HEK293 (cell line): ENCODE results near the gene RAB5A.

Experiments used
- MEIS1 ChIP-seq: sonication (generic); formaldehyde crosslinking; IDR thresholded peaks from 2 replicates; pipeline ENCODE4 v1.8.1; 2022; ENCODE audit warnings: missing genetic modification reagents, mild to moderate bottlenecking, borderline replicate concordance
- MYNN ChIP-seq: fragments of 450-650 bp; formaldehyde crosslinking; IDR thresholded peaks from 2 replicates; pipeline ENCODE4 v1.5.1; 2016; ENCODE audit warnings: missing biosample characterization, missing genetic modification characterization, borderline replicate concordance
- RBAK ChIP-seq: fragments of 450-650 bp; formaldehyde crosslinking; IDR thresholded peaks from 2 replicates; pipeline ENCODE4 v1.5.1; 2016; ENCODE audit warnings: missing biosample characterization, missing genetic modification characterization
- ZBTB20 ChIP-seq: fragments of 450-650 bp; formaldehyde crosslinking; IDR thresholded peaks from 2 replicates; pipeline ENCODE4 v1.5.1; 2016; ENCODE audit warnings: missing biosample characterization, missing genetic modification characterization
- ZBTB48 ChIP-seq: fragments of 450-650 bp; formaldehyde crosslinking; IDR thresholded peaks from 2 replicates; pipeline ENCODE4 v1.5.1; 2016; ENCODE audit warnings: missing biosample characterization, missing genetic modification characterization
- ZNF133 ChIP-seq: fragments of 450-650 bp; formaldehyde crosslinking; IDR thresholded peaks from 2 replicates; pipeline ENCODE4 v1.5.1; 2016; ENCODE audit warnings: missing biosample characterization, missing genetic modification characterization
- ZNF223 ChIP-seq: fragments of 450-650 bp; formaldehyde crosslinking; IDR thresholded peaks from 2 replicates; pipeline ENCODE4 v1.5.1; 2016; ENCODE audit warnings: missing biosample characterization, missing genetic modification characterization
- ZNF266 ChIP-seq: fragments of 450-650 bp; formaldehyde crosslinking; IDR thresholded peaks from 2 replicates; pipeline ENCODE4 v1.5.1; 2016; ENCODE audit warnings: missing biosample characterization, missing genetic modification characterization, low read depth
- ZNF366 ChIP-seq: fragments of 450-650 bp; formaldehyde crosslinking; conservative IDR thresholded peaks from 2 replicates; pipeline ENCODE4 v1.5.1; 2016; ENCODE audit warnings: missing biosample characterization, missing genetic modification characterization
- ZNF510 ChIP-seq: fragments of 450-650 bp; formaldehyde crosslinking; IDR thresholded peaks from 2 replicates; pipeline ENCODE4 v1.5.1; 2018; ENCODE audit warnings: mild to moderate bottlenecking, missing genetic modification characterization, missing biosample characterization; ENCODE audit not compliant: insufficient replicate concordance
- ZNF623 ChIP-seq: fragments of 450-650 bp; formaldehyde crosslinking; IDR thresholded peaks from 2 replicates; pipeline ENCODE4 v1.5.1; 2016; ENCODE audit warnings: missing biosample characterization, missing genetic modification characterization
- ZNF629 ChIP-seq: fragments of 450-650 bp; formaldehyde crosslinking; IDR thresholded peaks from 2 replicates; pipeline ENCODE4 v1.5.1; 2017; ENCODE audit warnings: missing biosample characterization, missing genetic modification characterization
- ZNF670 ChIP-seq: fragments of 450-650 bp; formaldehyde crosslinking; IDR thresholded peaks from 2 replicates; pipeline ENCODE4 v1.5.1; 2016; ENCODE audit warnings: missing biosample characterization, missing genetic modification characterization, low read depth
- ZNF707 ChIP-seq: fragments of 450-650 bp; formaldehyde crosslinking; IDR thresholded peaks from 2 replicates; pipeline ENCODE4 v1.5.1; 2016; ENCODE audit warnings: missing biosample characterization, missing genetic modification characterization
- ZNF747 ChIP-seq: fragments of 450-650 bp; formaldehyde crosslinking; IDR thresholded peaks from 2 replicates; pipeline ENCODE4 v1.5.1; 2016; ENCODE audit warnings: missing biosample characterization, missing genetic modification characterization
- ZNF785 ChIP-seq: fragments of 450-650 bp; formaldehyde crosslinking; IDR thresholded peaks from 2 replicates; pipeline ENCODE4 v1.5.1; 2016; ENCODE audit warnings: missing biosample characterization, missing genetic modification characterization
- ZNF837 ChIP-seq: fragments of 450-650 bp; formaldehyde crosslinking; IDR thresholded peaks from 2 replicates; pipeline ENCODE4 v1.5.1; 2016; ENCODE audit warnings: missing biosample characterization, missing genetic modification characterization
- ZSCAN30 ChIP-seq: fragments of 450-650 bp; IDR thresholded peaks from 2 replicates; pipeline ENCODE4 v1.5.1; 2018; ENCODE audit warnings: missing biosample characterization, mild to moderate bottlenecking, missing genetic modification characterization, moderate library complexity
- TF ChIP-seq, protein P1 (sequence below): fragments of 450-650 bp; formaldehyde crosslinking; IDR thresholded peaks from 2 replicates; pipeline ENCODE4 v1.5.1; 2016; ENCODE audit warnings: missing biosample characterization, missing genetic modification characterization
- TF ChIP-seq, protein P2 (sequence below): IDR thresholded peaks from 2 replicates; pipeline ENCODE4 v1.6.1; 2011; ENCODE audit warnings: mild to moderate bottlenecking, low read depth, low read length, borderline replicate concordance
- TF ChIP-seq, protein P3 (sequence below): fragments of 450-650 bp; formaldehyde crosslinking; IDR thresholded peaks from 2 replicates; pipeline ENCODE4 v1.5.1; 2016; ENCODE audit warnings: missing biosample characterization, missing genetic modification characterization, borderline replicate concordance
- TF ChIP-seq, protein P4 (sequence below): fragments of 450-650 bp; formaldehyde crosslinking; IDR thresholded peaks from 2 replicates; pipeline ENCODE4 v1.5.1; 2016; ENCODE audit warnings: missing biosample characterization, missing genetic modification characterization
- TF ChIP-seq, protein P5 (sequence below): fragments of 450-650 bp; formaldehyde crosslinking; conservative IDR thresholded peaks from 2 replicates; pipeline ENCODE4 v1.5.1; 2016; ENCODE audit warnings: low read depth, missing biosample characterization, missing genetic modification characterization
- TF ChIP-seq, protein P6 (sequence below): fragments of 450-650 bp; formaldehyde crosslinking; IDR thresholded peaks from 2 replicates; pipeline ENCODE4 v1.5.1; 2017; ENCODE audit warnings: missing biosample characterization, mild to moderate bottlenecking, missing genetic modification characterization, moderate library complexity
- TF ChIP-seq, protein P7 (sequence below): fragments of 450-650 bp; formaldehyde crosslinking; IDR thresholded peaks from 2 replicates; pipeline ENCODE4 v1.5.1; 2017; ENCODE audit warnings: missing biosample characterization, missing genetic modification characterization

The RAB5A gene

DNA sequence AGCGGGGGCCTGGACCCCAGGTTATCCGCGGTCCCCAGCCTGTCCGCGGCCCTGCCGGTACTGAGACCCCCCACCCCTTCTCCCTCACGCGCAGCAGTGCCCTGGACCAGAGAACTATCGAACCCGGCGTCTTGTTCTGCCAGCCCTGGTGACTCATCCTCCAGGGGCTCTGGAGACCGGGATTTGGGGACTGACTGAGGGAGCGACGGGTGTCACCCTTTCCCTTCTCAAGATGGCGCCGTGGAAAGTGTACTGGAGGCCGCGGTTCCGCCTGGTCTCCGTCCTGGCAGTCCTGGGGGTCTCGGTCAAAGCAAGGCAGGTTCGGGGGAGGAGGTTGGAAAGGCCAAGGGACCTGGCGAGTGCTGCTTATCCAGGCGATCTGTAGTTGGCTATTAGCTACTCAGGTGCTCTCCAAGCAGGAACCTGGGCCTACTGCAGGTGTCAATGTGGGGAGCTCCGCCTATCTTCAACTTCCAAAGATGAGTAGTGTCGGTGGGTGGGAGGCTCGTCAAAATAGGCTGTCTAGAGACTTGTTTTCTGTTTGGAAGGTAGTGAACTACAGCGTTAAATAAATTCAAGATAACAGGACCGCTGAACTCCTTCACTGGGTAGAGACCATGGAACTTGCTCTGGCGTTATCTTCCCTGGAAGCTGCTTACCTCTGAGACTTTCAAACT lies 790 bp downstream of the RAB5A start (continued):
- TF ChIP-seq, protein P1, sequence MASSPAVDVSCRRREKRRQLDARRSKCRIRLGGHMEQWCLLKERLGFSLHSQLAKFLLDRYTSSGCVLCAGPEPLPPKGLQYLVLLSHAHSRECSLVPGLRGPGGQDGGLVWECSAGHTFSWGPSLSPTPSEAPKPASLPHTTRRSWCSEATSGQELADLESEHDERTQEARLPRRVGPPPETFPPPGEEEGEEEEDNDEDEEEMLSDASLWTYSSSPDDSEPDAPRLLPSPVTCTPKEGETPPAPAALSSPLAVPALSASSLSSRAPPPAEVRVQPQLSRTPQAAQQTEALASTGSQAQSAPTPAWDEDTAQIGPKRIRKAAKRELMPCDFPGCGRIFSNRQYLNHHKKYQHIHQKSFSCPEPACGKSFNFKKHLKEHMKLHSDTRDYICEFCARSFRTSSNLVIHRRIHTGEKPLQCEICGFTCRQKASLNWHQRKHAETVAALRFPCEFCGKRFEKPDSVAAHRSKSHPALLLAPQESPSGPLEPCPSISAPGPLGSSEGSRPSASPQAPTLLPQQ (tag by site-specific recombination), result no peak
- TF ChIP-seq ZNF266 (no peak), ZNF785 (tag by site-specific recombination) (no peak), ZNF837 (tag by site-specific recombination) (no peak), ZBTB48 (tag by site-specific recombination) (peak; percentile 77), ZSCAN30 (peak; percentile 77), ZNF747 (tag by site-specific recombination) (no peak), ZBTB20 (tag by site-specific recombination) (peak; percentile 85), ZNF623 (tag by site-specific recombination) (no peak; the same call in 1 of the 2 replicates), ZNF366 (tag by site-specific recombination) (0 out of 2 replicates have a peak, but pooled peaks have one; percentile 19), ZNF670 (tag by site-specific recombination) (no peak), ZNF707 (tag by site-specific recombination) (no peak; the same call in 1 of the 2 replicates), ZNF133 (tag by site-specific recombination) (no peak), ZNF510 (no peak), MEIS1 (CRISPR knock-in tag) (no peak), MYNN (tag by site-specific recombination) (no peak), ZNF223 (tag by site-specific recombination) (peak; percentile 6; the same call in 1 of the 2 replicates), ZNF629 (no peak), RBAK (tag by site-specific recombination) (no peak)
- TF ChIP-seq, protein P2, sequence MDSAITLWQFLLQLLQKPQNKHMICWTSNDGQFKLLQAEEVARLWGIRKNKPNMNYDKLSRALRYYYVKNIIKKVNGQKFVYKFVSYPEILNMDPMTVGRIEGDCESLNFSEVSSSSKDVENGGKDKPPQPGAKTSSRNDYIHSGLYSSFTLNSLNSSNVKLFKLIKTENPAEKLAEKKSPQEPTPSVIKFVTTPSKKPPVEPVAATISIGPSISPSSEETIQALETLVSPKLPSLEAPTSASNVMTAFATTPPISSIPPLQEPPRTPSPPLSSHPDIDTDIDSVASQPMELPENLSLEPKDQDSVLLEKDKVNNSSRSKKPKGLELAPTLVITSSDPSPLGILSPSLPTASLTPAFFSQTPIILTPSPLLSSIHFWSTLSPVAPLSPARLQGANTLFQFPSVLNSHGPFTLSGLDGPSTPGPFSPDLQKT, result no peak
- TF ChIP-seq, protein P3, sequence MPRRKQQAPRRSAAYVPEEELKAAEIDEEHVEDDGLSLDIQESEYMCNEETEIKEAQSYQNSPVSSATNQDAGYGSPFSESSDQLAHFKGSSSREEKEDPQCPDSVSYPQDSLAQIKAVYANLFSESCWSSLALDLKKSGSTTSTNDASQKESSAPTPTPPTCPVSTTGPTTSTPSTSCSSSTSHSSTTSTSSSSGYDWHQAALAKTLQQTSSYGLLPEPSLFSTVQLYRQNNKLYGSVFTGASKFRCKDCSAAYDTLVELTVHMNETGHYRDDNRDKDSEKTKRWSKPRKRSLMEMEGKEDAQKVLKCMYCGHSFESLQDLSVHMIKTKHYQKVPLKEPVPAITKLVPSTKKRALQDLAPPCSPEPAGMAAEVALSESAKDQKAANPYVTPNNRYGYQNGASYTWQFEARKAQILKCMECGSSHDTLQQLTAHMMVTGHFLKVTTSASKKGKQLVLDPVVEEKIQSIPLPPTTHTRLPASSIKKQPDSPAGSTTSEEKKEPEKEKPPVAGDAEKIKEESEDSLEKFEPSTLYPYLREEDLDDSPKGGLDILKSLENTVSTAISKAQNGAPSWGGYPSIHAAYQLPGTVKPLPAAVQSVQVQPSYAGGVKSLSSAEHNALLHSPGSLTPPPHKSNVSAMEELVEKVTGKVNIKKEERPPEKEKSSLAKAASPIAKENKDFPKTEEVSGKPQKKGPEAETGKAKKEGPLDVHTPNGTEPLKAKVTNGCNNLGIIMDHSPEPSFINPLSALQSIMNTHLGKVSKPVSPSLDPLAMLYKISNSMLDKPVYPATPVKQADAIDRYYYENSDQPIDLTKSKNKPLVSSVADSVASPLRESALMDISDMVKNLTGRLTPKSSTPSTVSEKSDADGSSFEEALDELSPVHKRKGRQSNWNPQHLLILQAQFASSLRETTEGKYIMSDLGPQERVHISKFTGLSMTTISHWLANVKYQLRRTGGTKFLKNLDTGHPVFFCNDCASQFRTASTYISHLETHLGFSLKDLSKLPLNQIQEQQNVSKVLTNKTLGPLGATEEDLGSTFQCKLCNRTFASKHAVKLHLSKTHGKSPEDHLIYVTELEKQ (tag by site-specific recombination), result no peak
- TF ChIP-seq, protein P4, sequence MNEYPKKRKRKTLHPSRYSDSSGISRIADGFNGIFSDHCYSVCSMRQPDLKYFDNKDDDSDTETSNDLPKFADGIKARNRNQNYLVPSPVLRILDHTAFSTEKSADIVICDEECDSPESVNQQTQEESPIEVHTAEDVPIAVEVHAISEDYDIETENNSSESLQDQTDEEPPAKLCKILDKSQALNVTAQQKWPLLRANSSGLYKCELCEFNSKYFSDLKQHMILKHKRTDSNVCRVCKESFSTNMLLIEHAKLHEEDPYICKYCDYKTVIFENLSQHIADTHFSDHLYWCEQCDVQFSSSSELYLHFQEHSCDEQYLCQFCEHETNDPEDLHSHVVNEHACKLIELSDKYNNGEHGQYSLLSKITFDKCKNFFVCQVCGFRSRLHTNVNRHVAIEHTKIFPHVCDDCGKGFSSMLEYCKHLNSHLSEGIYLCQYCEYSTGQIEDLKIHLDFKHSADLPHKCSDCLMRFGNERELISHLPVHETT (tag by site-specific recombination), result no peak
- TF ChIP-seq, protein P5, sequence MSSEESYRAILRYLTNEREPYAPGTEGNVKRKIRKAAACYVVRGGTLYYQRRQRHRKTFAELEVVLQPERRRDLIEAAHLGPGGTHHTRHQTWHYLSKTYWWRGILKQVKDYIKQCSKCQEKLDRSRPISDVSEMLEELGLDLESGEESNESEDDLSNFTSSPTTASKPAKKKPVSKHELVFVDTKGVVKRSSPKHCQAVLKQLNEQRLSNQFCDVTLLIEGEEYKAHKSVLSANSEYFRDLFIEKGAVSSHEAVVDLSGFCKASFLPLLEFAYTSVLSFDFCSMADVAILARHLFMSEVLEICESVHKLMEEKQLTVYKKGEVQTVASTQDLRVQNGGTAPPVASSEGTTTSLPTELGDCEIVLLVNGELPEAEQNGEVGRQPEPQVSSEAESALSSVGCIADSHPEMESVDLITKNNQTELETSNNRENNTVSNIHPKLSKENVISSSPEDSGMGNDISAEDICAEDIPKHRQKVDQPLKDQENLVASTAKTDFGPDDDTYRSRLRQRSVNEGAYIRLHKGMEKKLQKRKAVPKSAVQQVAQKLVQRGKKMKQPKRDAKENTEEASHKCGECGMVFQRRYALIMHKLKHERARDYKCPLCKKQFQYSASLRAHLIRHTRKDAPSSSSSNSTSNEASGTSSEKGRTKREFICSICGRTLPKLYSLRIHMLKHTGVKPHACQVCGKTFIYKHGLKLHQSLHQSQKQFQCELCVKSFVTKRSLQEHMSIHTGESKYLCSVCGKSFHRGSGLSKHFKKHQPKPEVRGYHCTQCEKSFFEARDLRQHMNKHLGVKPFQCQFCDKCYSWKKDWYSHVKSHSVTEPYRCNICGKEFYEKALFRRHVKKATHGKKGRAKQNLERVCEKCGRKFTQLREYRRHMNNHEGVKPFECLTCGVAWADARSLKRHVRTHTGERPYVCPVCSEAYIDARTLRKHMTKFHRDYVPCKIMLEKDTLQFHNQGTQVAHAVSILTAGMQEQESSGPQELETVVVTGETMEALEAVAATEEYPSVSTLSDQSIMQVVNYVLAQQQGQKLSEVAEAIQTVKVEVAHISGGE, result no peak
- TF ChIP-seq, protein P6, sequence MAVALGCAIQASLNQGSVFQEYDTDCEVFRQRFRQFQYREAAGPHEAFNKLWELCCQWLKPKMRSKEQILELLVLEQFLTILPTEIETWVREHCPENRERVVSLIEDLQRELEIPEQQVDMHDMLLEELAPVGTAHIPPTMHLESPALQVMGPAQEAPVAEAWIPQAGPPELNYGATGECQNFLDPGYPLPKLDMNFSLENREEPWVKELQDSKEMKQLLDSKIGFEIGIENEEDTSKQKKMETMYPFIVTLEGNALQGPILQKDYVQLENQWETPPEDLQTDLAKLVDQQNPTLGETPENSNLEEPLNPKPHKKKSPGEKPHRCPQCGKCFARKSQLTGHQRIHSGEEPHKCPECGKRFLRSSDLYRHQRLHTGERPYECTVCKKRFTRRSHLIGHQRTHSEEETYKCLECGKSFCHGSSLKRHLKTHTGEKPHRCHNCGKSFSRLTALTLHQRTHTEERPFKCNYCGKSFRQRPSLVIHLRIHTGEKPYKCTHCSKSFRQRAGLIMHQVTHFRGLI (tag by site-specific recombination), result no peak
- TF ChIP-seq, protein P7, sequence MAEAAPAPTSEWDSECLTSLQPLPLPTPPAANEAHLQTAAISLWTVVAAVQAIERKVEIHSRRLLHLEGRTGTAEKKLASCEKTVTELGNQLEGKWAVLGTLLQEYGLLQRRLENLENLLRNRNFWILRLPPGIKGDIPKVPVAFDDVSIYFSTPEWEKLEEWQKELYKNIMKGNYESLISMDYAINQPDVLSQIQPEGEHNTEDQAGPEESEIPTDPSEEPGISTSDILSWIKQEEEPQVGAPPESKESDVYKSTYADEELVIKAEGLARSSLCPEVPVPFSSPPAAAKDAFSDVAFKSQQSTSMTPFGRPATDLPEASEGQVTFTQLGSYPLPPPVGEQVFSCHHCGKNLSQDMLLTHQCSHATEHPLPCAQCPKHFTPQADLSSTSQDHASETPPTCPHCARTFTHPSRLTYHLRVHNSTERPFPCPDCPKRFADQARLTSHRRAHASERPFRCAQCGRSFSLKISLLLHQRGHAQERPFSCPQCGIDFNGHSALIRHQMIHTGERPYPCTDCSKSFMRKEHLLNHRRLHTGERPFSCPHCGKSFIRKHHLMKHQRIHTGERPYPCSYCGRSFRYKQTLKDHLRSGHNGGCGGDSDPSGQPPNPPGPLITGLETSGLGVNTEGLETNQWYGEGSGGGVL (tag by site-specific recombination), result 0 out of 2 replicates have a peak, but pooled peaks have one; percentile 8
